ENCODE results near the gene SOX6. TPM values are rescaled to one million over a fixed set of nuclear protein-coding genes. Genes with fewer than 3 reads are reported as not detected.
"Not testable (repeated sequence)": the region's sequence is repeated elsewhere in the genome, so short reads cannot be mapped to it uniquely, and the experiment has no call there.

SOX6 gene
- total RNA-seq, 2 experiments from 2014 or later, result 0.20 TPM; not detected in 1

DNA sequence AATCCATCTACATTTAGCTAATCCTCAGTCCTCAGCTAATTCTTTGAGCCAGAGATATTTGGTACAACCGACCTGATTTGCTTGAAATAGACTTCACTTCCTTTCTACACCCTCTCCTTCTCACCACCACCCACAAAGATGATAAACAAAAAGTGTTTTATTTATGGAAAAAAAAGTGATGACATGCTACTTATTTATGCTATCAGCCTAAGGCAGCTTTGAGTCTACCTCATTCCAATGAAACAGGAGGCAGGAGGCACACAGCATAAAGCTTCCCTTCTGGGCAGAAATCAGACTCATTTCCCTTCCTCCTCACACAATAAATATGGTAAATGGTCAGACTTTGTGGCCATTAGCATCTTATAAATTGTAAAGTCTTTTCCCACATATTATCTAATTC lies 325.7 kb downstream of the SOX6 start:
- Histone ChIP-seq H3K27ac (ENCODE audit: low read depth in 1 of 2, low read length in 2 of 2) (no peak overlapping the region), H3K4me3 (ENCODE audit: low read length) (no peak overlapping the region), H3K27me3 (ENCODE audit: control insufficient read depth in 1 of 2, insufficient read depth in 2 of 2, low read length in 2 of 2) (no peaks in the 10 kb centered on the region), H3K9me3 (ENCODE audit: control insufficient read depth in 1 of 2, insufficient read depth in 1 of 2, low read length in 2 of 2) (no peaks in the 10 kb centered on the region), H3K36me3 (ENCODE audit: insufficient read depth, low read length) (no peaks in the 10 kb centered on the region), H3K4me1 (ENCODE audit: insufficient read depth, low read length) (no peaks in the 10 kb centered on the region)
- ChIA-PET POLR2A (no interaction called here), CTCF (no interaction called here)
- DNase-seq (no peak), ATAC-seq (ENCODE audit: poor library complexity) (no peak)
- no peaks in the 10 kb centered on the region for H3K27me3 Mint-ChIP-seq
- no peak overlapping the region for H3K4me3 Mint-ChIP-seq
- H3K9me3 Mint-ChIP-seq, result no peaks in the 10 kb centered on the region
- H3K27ac Mint-ChIP-seq, result no peak overlapping the region
- no peaks in the 10 kb centered on the region for H3K4me1 Mint-ChIP-seq (ENCODE audit: low read depth)
- no peaks in the 10 kb centered on the region for H3K36me3 Mint-ChIP-seq (ENCODE audit: low read depth)
- TF ChIP-seq, protein P1, sequence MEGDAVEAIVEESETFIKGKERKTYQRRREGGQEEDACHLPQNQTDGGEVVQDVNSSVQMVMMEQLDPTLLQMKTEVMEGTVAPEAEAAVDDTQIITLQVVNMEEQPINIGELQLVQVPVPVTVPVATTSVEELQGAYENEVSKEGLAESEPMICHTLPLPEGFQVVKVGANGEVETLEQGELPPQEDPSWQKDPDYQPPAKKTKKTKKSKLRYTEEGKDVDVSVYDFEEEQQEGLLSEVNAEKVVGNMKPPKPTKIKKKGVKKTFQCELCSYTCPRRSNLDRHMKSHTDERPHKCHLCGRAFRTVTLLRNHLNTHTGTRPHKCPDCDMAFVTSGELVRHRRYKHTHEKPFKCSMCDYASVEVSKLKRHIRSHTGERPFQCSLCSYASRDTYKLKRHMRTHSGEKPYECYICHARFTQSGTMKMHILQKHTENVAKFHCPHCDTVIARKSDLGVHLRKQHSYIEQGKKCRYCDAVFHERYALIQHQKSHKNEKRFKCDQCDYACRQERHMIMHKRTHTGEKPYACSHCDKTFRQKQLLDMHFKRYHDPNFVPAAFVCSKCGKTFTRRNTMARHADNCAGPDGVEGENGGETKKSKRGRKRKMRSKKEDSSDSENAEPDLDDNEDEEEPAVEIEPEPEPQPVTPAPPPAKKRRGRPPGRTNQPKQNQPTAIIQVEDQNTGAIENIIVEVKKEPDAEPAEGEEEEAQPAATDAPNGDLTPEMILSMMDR (IDR thresholded peaks at IDR 0.05), result no peak
- intact Hi-C loops (cut with DNase I, micrococcal nuclease), result no loop called here

DNA sequence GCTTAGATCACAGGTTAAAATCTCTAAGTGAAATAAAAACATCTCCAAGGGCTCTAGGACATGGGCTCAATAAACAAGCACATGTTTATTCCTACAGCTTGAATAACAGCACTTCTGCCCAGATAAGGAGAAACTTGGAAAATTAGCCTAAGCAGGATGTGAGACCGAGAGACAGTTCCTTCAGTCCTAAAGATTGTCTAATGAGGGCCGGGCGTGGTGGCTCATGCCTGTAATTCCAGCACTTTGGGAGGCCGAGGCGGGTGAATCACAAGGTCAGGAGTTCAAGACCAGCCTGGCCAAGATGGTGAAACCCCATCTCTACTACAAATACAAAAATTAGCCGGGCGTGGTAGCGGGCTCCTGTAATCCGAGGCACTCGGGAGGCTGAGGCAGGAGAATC lies 327.2 kb downstream of the SOX6 start:
- H3K36me3 ChIP-seq (ENCODE audit: insufficient read depth, low read length); POLR2A ChIA-PET; H3K4me1 ChIP-seq (ENCODE audit: insufficient read depth, low read length); H3K9me3 Mint-ChIP-seq; H3K4me1 Mint-ChIP-seq (ENCODE audit: low read depth); H3K4me3 ChIP-seq (ENCODE audit: low read length); intact Hi-C loops (cut with DNase I, micrococcal nuclease); H3K27ac ChIP-seq (ENCODE audit: low read depth in 1 of 2, low read length in 2 of 2); H3K27ac Mint-ChIP-seq; ATAC-seq (ENCODE audit: poor library complexity); CTCF ChIA-PET; DNase-seq; H3K27me3 ChIP-seq (ENCODE audit: control insufficient read depth in 1 of 2, insufficient read depth in 2 of 2, low read length in 2 of 2); H3K36me3 Mint-ChIP-seq (ENCODE audit: low read depth); H3K9me3 ChIP-seq (ENCODE audit: control insufficient read depth in 1 of 2, insufficient read depth in 1 of 2, low read length in 2 of 2); H3K4me3 Mint-ChIP-seq; H3K27me3 Mint-ChIP-seq: not testable (repeated sequence)

DNA sequence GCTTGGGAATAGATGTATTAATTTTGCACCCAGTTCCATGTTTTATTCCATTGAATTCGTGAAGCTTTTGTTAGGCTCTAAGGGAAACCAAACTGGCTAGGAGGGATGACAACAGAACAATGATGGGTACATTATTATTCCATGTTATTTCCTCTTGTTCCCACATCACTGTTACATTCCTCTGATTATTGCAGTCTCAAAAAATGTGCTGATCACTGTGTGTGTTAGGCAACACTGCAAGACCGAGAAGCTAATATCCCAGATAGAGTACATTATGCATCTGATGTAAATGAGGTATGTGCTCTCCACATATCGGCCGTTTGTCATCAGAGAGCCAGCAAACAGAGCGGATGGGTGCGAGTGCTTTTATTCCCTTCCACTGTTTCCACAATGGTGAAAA lies 327.9 kb downstream of the SOX6 start:
- Mint-ChIP-seq H3K27me3 (no peaks in the 10 kb centered on the region), H3K4me1 (ENCODE audit: low read depth) (no peaks in the 10 kb centered on the region), H3K9me3 (no peaks in the 10 kb centered on the region), H3K27ac (no peak overlapping the region), H3K4me3 (no peak overlapping the region), H3K36me3 (ENCODE audit: low read depth) (no peaks in the 10 kb centered on the region)
- Histone ChIP-seq H3K4me3 (ENCODE audit: low read length) (no peak overlapping the region), H3K9me3 (ENCODE audit: control insufficient read depth in 1 of 2, insufficient read depth in 1 of 2, low read length in 2 of 2) (no peaks in the 10 kb centered on the region), H3K36me3 (ENCODE audit: insufficient read depth, low read length) (no peaks in the 10 kb centered on the region), H3K4me1 (ENCODE audit: insufficient read depth, low read length) (no peaks in the 10 kb centered on the region), H3K27me3 (ENCODE audit: control insufficient read depth in 1 of 2, insufficient read depth in 2 of 2, low read length in 2 of 2) (no peaks in the 10 kb centered on the region), H3K27ac (ENCODE audit: low read depth in 1 of 2, low read length in 2 of 2) (no peak overlapping the region)
- ChIA-PET POLR2A (no interaction called here), CTCF (no interaction called here)
- no peak for DNase-seq
- no peak for ATAC-seq (ENCODE audit: poor library complexity)
- intact Hi-C loops (cut with DNase I, micrococcal nuclease), result no loop called here
- TF ChIP-seq, protein P1 (IDR thresholded peaks at IDR 0.05), result no peak

DNA sequence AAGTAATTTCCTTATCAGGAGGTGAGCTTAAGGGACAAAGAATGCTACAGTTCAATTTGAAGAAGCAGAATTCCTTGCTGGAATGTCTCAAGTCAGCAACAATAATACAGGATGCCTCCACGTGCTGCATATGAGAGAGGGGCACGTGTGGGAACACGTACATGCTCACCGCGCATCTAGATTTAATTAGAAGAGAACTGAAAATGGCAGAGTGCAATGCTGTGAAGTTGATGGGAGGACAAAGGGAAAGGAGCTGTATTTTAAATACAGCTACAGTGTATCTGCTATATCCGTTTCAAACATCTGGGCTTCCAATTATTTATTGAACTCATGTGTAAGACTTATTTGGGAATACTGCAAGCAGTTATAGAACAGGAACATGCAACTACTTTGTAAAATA lies 328.7 kb downstream of the SOX6 start:
- Histone ChIP-seq H3K4me3 (ENCODE audit: low read length) (no peak overlapping the region), H3K27me3 (ENCODE audit: control insufficient read depth in 1 of 2, insufficient read depth in 2 of 2, low read length in 2 of 2) (no peaks in the 10 kb centered on the region), H3K4me1 (ENCODE audit: insufficient read depth, low read length) (no peaks in the 10 kb centered on the region), H3K27ac (ENCODE audit: low read depth in 1 of 2, low read length in 2 of 2) (no peak overlapping the region), H3K9me3 (ENCODE audit: control insufficient read depth in 1 of 2, insufficient read depth in 1 of 2, low read length in 2 of 2) (no peaks in the 10 kb centered on the region), H3K36me3 (ENCODE audit: insufficient read depth, low read length) (no peaks in the 10 kb centered on the region)
- Mint-ChIP-seq H3K36me3 (ENCODE audit: low read depth) (no peaks in the 10 kb centered on the region), H3K27me3 (no peaks in the 10 kb centered on the region), H3K27ac (no peak overlapping the region), H3K9me3 (no peaks in the 10 kb centered on the region), H3K4me1 (ENCODE audit: low read depth) (no peaks in the 10 kb centered on the region), H3K4me3 (no peak overlapping the region)
- ChIA-PET CTCF (no interaction called here), POLR2A (no interaction called here)
- DNase-seq (no peak), ATAC-seq (ENCODE audit: poor library complexity) (no peak)
- intact Hi-C loops (cut with DNase I, micrococcal nuclease), result no loop called here
- TF ChIP-seq, protein P1 (IDR thresholded peaks at IDR 0.05), result no peak
